Endothelial cell (in vitro differentiated cells): ENCODE results near the gene CLCF1. TPM values are rescaled to one million over a fixed set of nuclear protein-coding genes. Genes with fewer than 3 reads are reported as not detected.
A peak's percentile ranks its signal among the peaks of the same experiment; 100 is the strongest.

ENCODE experiments used
- DNase-seq: peaks from one replicate; pipeline ENCODE4 v3.0.0; 2021; ENCODE audit warnings: low spot score
- H3K27ac Mint-ChIP-seq: one replicate; pipeline ENCODE4 v1.8.0; 2021; ENCODE audit warnings: mixed read lengths, inconsistent platforms; ENCODE audit not compliant: unreplicated experiment
- H3K27me3 Mint-ChIP-seq: one replicate; pipeline ENCODE4 v1.8.0; 2021; ENCODE audit warnings: mild to moderate bottlenecking, moderate library complexity, mixed read lengths, inconsistent platforms; ENCODE audit not compliant: unreplicated experiment
- H3K36me3 Mint-ChIP-seq: one replicate; pipeline ENCODE4 v1.8.0; 2021; ENCODE audit warnings: mild to moderate bottlenecking, low read depth, mixed read lengths, inconsistent platforms; ENCODE audit not compliant: unreplicated experiment
- H3K4me1 Mint-ChIP-seq: one replicate; pipeline ENCODE4 v1.8.0; 2021; ENCODE audit warnings: mild to moderate bottlenecking, mixed read lengths, inconsistent platforms; ENCODE audit not compliant: unreplicated experiment
- H3K4me3 Mint-ChIP-seq: one replicate; pipeline ENCODE4 v1.8.0; 2021; ENCODE audit warnings: mild to moderate bottlenecking, mixed read lengths, inconsistent platforms; ENCODE audit not compliant: unreplicated experiment
- H3K9me3 Mint-ChIP-seq: one replicate; pipeline ENCODE4 v1.8.0; 2021; ENCODE audit warnings: mixed read lengths, inconsistent platforms; ENCODE audit not compliant: unreplicated experiment
- total RNA-seq: library from RNA; stranded (reverse); fragmentation: NEBNext Ultra II Directional; extraction: Animal tissue kit (Norgen Biotek cat#: 25700); gene quantifications from one replicate; pipeline ENCODE4 v1.2.1, GENCODE V29; 2021; ENCODE audit not compliant: unreplicated experiment
- TF ChIP-seq, protein P1 (sequence below): fragments of 200-600 bp; sonication (generic); IDR thresholded peaks from one replicate; pipeline ENCODE4 v1.5.0; 2021; ENCODE audit warnings: antibody characterized with exemption; ENCODE audit not compliant: unreplicated experiment

Gene CLCF1
- total RNA-seq, 1 donor from 2014 or later: 12.6 TPM

DNA sequence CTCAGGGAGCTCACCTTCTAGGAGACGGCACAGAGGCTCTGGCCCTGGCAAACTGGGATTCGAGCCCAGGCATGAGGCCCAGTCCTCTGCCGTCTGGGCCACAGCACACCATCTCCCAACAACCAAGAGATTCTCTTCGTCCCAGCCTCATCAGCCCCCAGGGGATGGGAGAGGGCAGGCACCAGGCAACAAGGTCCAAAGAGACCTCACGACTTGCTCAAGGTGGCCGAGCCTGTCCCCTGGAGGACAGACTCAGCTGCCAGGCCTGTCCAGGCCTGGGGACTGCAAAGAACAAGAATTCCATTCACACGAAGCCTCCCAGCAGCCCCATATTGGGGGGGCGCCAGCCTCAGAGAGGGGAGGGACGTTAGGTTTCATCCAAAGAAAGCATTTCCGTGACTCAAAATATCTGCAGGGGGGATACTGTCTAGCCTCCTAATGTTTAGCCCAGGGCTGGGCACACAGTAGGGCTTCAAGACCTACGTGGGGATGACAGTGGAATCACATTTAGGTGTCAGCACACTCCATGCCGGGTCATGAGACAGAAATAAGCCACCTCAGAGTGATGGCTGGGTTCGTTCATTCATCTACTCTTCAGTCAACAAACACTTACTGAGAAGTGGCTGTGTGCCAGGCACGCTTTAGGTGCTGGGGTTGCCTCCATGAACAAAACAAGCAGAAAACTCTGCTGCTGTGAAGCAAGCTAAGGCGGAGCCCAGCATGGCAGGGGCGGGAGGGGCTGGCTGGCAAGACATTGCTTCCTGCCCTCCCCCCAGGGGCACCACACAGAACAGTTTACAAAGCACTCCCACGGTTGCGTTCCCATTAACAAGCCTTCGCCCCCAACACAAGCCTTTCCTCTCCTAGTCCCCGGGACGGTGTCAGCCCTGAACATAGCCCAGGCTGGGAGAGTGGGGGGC, 43.3 kb upstream of the CLCF1 start:
- Mint-ChIP-seq H3K36me3 (no peaks in the 10 kb centered on the region), H3K4me1 (peaks cover 3% of the 10 kb centered on the region), H3K27ac (no peak overlapping the region), H3K4me3 (peak overlapping the region; percentile 25), H3K27me3 (peaks cover 14% of the 10 kb centered on the region), H3K9me3 (no peaks in the 10 kb centered on the region)
- TF ChIP-seq, protein P1, sequence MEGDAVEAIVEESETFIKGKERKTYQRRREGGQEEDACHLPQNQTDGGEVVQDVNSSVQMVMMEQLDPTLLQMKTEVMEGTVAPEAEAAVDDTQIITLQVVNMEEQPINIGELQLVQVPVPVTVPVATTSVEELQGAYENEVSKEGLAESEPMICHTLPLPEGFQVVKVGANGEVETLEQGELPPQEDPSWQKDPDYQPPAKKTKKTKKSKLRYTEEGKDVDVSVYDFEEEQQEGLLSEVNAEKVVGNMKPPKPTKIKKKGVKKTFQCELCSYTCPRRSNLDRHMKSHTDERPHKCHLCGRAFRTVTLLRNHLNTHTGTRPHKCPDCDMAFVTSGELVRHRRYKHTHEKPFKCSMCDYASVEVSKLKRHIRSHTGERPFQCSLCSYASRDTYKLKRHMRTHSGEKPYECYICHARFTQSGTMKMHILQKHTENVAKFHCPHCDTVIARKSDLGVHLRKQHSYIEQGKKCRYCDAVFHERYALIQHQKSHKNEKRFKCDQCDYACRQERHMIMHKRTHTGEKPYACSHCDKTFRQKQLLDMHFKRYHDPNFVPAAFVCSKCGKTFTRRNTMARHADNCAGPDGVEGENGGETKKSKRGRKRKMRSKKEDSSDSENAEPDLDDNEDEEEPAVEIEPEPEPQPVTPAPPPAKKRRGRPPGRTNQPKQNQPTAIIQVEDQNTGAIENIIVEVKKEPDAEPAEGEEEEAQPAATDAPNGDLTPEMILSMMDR: no peak
- DNase-seq: no peak

- no peak for DNase-seq
- peaks cover 14% of the 10 kb centered on the region for H3K27me3 Mint-ChIP-seq
- TF ChIP-seq, protein P1: no peak
- no peak within 1 kb of the TSS for H3K27ac Mint-ChIP-seq
- H3K4me3 Mint-ChIP-seq: peak within 1 kb of the TSS; percentile 25
- H3K4me1 Mint-ChIP-seq: peaks cover 3% of the 10 kb centered on the region
- H3K36me3 Mint-ChIP-seq: no peaks in the 10 kb centered on the region
- H3K9me3 Mint-ChIP-seq: no peaks in the 10 kb centered on the region
Observed at GRCh38 chr11:67415501-67416304, 42.3 kb upstream of the CLCF1 start, which contains the start of gene CARNS1. TSS of gene CARNS1 (plus strand) at chr11:67415678. CDS start at chr11:67416200, 522 bp downstream.

DNA sequence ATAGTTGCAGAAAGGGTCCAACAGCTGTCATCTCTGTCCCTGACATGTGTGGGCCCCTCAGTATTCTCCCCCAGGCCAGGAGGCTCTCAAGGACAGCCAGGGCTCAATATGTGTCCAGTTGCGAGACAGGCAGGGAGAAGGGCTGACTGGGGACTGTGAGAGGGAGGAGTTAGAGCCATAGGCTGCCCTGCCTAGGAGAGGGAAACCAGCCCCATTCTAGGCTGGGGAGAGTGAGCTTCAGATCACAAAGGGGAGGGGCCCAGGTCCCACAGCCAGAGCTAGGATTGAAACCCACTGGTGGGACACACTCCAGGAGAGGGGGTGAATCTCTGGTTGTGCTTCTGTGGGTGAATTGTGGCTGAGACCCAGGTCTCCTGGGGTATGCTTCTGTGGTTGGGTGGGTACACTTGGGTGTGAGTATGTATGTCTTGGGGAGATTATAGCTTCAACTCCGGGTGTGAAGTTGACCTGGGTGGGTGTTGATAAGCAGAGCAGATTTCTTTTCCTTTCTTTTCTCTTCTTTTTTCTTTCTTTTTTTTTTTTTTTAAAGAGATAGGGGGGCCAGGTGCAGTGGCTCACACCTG, 40.0 kb upstream of the CLCF1 start:
- Mint-ChIP-seq H3K4me3 (peak overlapping the region; percentile 14), H3K4me1 (peaks cover 10% of the 10 kb centered on the region), H3K36me3 (no peaks in the 10 kb centered on the region), H3K27me3 (peaks cover 12% of the 10 kb centered on the region), H3K9me3 (no peaks in the 10 kb centered on the region), H3K27ac (no peak overlapping the region)
- TF ChIP-seq, protein P1: no peak
- no peak for DNase-seq

- TF ChIP-seq, protein P1: no peak
- Mint-ChIP-seq H3K27me3 (peaks cover 12% of the 10 kb centered on the region), H3K9me3 (no peaks in the 10 kb centered on the region), H3K4me1 (peaks cover 15% of the 10 kb centered on the region), H3K36me3 (no peaks in the 10 kb centered on the region), H3K27ac (no peak overlapping the region), H3K4me3 (no peak overlapping the region)
- no peak for DNase-seq
Observed at GRCh38 chr11:67412495-67413179, 39.2 kb upstream of the CLCF1 start.
